HFFc6 (cell line): ENCODE results near the gene SORCS2. TPM values are rescaled to one million over a fixed set of nuclear protein-coding genes. Genes with fewer than 3 reads are reported as not detected.

Source experiments
- DNase-seq: peaks from one replicate; pipeline ENCODE4 v3.0.0-alpha.2; 2018
- H3K27ac Mint-ChIP-seq: 2 replicates; pipeline ENCODE4 v1.8.0; 2020; ENCODE audit warnings: mild to moderate bottlenecking, mixed read lengths
- H3K27me3 Mint-ChIP-seq: 2 replicates; pipeline ENCODE4 v1.8.0; 2021; ENCODE audit warnings: mild to moderate bottlenecking, moderate library complexity, mixed read lengths; ENCODE audit not compliant: insufficient read depth
- H3K36me3 Mint-ChIP-seq: 2 replicates; pipeline ENCODE4 v1.8.0; 2021; ENCODE audit warnings: low read depth, mixed read lengths
- H3K4me1 Mint-ChIP-seq: 2 replicates; pipeline ENCODE4 v1.8.0; 2020; ENCODE audit warnings: low read depth, mixed read lengths
- H3K4me3 Mint-ChIP-seq: 2 replicates; pipeline ENCODE4 v1.8.0; 2020; ENCODE audit warnings: mild to moderate bottlenecking, moderate library complexity, mixed read lengths
- H3K9me3 Mint-ChIP-seq: 2 replicates; pipeline ENCODE4 v1.8.0; 2020; ENCODE audit warnings: mild to moderate bottlenecking, mixed read lengths
- total RNA-seq, 6 experiments: library from RNA; stranded (reverse); fragmentation: NEBNext Ultra II Directional; extraction: Animal tissue kit (Norgen Biotek cat#: 25700); gene quantifications; 2 replicates in 1 of 6; 3 replicates in 5 of 6; pipeline ENCODE4 v1.2.3, GENCODE V29; 2021
- TF ChIP-seq, protein P1 (sequence below): fragments of 200-600 bp; sonication (generic); IDR thresholded peaks from 2 replicates; pipeline ENCODE4 v1.5.0; 2021; ENCODE audit warnings: antibody characterized with exemption, mild to moderate bottlenecking

Gene SORCS2
- total RNA-seq, 6 experiments from 2014 or later: 0.05 to 0.15 (median 0.12) TPM; not detected in 3

DNA sequence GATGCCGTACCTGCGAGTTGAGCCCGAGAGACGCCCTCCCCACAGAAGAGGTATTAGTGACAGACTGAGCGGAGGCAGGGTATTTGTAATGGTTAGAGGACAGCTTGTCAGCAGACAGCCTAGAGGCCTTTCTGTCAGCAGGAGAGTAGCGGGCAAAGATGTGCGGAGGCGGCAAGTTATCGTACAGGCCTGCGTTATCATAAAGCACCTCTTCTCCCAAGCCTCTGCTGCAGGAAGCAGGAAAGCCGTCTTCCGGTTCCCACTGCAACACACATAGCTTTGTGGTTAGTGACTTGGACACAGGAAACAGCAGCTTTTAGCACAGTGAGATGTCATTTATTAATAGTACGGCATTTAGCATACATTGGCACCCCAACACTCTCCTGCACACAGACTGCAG is 589.0 kb downstream of the SORCS2 start:
- no peaks in the 10 kb centered on the region for H3K9me3 Mint-ChIP-seq
- peaks cover 76% of the 10 kb centered on the region for H3K36me3 Mint-ChIP-seq
- TF ChIP-seq, protein P1, sequence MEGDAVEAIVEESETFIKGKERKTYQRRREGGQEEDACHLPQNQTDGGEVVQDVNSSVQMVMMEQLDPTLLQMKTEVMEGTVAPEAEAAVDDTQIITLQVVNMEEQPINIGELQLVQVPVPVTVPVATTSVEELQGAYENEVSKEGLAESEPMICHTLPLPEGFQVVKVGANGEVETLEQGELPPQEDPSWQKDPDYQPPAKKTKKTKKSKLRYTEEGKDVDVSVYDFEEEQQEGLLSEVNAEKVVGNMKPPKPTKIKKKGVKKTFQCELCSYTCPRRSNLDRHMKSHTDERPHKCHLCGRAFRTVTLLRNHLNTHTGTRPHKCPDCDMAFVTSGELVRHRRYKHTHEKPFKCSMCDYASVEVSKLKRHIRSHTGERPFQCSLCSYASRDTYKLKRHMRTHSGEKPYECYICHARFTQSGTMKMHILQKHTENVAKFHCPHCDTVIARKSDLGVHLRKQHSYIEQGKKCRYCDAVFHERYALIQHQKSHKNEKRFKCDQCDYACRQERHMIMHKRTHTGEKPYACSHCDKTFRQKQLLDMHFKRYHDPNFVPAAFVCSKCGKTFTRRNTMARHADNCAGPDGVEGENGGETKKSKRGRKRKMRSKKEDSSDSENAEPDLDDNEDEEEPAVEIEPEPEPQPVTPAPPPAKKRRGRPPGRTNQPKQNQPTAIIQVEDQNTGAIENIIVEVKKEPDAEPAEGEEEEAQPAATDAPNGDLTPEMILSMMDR: no peak
- peaks cover 10% of the 10 kb centered on the region for H3K27me3 Mint-ChIP-seq
- peaks cover 71% of the 10 kb centered on the region for H3K4me1 Mint-ChIP-seq
- H3K4me3 Mint-ChIP-seq: peak overlapping the region; percentile 79
- H3K27ac Mint-ChIP-seq: peak overlapping the region; percentile 96
- DNase-seq: peak; percentile 79

DNA sequence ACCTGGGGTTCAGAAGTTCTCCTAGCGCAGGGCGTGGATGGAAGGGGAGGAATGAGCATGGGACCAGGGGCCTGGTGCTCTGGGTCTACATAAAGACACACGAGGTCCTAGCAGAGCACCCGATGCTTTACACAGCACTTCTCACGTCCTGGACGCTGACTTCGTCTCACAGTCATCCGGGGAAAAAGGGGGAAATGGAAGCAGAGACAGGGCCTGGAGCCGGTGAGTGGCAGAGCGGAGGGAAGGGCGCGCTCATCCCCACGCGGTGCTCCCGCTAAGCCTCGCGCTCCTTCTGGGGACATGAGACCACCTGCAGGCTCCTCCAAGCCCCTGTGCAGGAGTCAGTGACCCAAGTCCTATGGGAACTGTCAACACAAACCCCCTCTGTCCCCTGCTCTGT is 589.7 kb downstream of the SORCS2 start:
- H3K4me3 Mint-ChIP-seq: peak overlapping the region; percentile 79
- peaks cover 77% of the 10 kb centered on the region for H3K4me1 Mint-ChIP-seq
- DNase-seq: no peak
- H3K27me3 Mint-ChIP-seq: peaks cover 10% of the 10 kb centered on the region
- H3K27ac Mint-ChIP-seq: peak overlapping the region; percentile 96
- H3K36me3 Mint-ChIP-seq: peaks cover 76% of the 10 kb centered on the region
- TF ChIP-seq, protein P1: no peak
- no peaks in the 10 kb centered on the region for H3K9me3 Mint-ChIP-seq

DNA sequence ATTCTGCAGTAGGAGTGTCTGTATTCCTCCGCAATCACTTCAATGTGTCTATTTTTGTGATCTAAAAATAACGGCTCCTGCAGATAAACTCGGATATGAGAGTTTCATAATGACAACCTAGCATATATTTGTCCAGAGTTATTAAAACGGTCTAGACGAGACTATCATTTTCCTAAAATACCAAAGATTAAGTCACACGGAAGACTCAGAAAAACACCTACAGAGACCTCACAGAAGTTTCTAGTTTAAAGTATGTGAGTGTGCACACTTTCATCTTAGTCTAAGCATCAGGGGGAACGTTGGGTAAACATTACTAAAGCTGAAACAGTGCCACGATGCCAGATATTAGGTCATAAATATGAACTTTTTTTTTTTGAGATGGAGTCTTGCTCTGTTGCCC is 590.4 kb downstream of the SORCS2 start:
- no peak for DNase-seq
- Mint-ChIP-seq H3K4me3 (peak overlapping the region; percentile 59), H3K27ac (peak overlapping the region; percentile 96), H3K9me3 (no peaks in the 10 kb centered on the region), H3K4me1 (peaks cover 81% of the 10 kb centered on the region), H3K27me3 (peaks cover 13% of the 10 kb centered on the region), H3K36me3 (peaks cover 71% of the 10 kb centered on the region)
- TF ChIP-seq, protein P1: no peak

DNA sequence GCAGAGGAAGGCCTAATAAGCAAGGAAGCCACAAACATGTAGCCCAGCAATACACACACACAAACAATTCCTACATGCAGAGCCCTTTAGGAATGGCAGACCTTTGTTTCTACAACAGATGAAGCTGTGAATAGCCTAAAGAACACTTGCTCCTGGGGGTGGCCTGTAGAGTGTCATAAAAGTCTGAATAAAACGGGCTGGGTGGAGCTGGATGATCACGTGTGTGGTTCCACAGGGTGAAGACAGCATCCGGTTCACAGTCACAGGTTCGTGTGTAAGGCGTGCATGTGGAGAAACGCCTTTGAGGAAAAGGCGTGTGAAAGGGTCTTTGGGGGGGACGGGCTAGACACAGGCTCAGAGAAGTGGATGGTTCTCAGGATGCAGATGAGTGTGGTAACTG is 591.2 kb downstream of the SORCS2 start:
- Mint-ChIP-seq H3K4me3 (no peak overlapping the region), H3K9me3 (no peaks in the 10 kb centered on the region), H3K36me3 (peaks cover 63% of the 10 kb centered on the region), H3K4me1 (peaks cover 80% of the 10 kb centered on the region), H3K27me3 (peaks cover 13% of the 10 kb centered on the region), H3K27ac (peak overlapping the region; percentile 96)
- TF ChIP-seq, protein P1: no peak
- no peak for DNase-seq

DNA sequence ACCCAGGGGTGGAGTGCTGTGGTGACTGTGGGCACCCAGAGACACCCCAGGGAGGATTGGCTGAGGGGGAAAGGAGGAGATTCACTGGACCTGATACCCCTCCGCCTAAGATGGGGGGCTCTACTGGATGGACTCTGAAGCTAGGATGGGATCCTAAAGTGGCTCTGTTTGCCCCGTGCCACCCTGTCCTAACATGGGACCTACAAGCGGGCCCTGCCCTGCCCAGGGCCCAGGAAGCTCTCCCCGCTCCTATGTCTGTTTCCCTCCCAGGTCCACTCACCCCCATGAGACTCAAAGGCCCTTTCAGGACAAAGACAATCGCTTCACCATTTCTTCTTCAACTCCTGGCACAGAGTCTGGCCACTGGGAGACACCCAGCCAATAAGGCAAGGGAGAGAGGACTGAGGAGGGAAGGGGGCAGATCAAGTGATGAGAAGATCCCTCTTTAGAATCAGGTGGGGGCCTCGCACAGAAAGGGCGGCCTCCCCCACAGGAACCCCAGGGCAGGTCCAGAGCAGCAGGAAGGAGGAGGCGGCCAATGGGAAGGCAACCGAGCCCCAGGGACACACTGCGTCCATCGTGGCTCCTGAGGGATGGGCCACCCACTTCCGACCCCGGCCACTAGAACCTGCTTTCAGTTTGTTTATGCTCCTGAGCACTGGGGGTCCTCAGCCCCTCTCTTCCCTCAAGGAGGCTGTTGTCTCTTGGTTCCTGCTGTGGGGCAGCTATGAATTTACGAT is 592.0 kb downstream of the SORCS2 start:
- TF ChIP-seq, protein P1: no peak
- DNase-seq: no peak
- H3K9me3 Mint-ChIP-seq: no peaks in the 10 kb centered on the region
- peaks cover 72% of the 10 kb centered on the region for H3K4me1 Mint-ChIP-seq
- peaks cover 15% of the 10 kb centered on the region for H3K27me3 Mint-ChIP-seq
- no peak overlapping the region for H3K4me3 Mint-ChIP-seq
- H3K36me3 Mint-ChIP-seq: peaks cover 56% of the 10 kb centered on the region
- peak overlapping the region; percentile 96 for H3K27ac Mint-ChIP-seq
